Fibroblast of skin of left quadriceps (primary cell): ENCODE results near the gene AKAP13.

Experiments used
- DNase-seq, 2 experiments: peaks; one replicate each; pipeline ENCODE4 v3.0.0-alpha.2; 2013; ENCODE audit warnings: low read depth in 2 of 2

Gene AKAP13

DNA sequence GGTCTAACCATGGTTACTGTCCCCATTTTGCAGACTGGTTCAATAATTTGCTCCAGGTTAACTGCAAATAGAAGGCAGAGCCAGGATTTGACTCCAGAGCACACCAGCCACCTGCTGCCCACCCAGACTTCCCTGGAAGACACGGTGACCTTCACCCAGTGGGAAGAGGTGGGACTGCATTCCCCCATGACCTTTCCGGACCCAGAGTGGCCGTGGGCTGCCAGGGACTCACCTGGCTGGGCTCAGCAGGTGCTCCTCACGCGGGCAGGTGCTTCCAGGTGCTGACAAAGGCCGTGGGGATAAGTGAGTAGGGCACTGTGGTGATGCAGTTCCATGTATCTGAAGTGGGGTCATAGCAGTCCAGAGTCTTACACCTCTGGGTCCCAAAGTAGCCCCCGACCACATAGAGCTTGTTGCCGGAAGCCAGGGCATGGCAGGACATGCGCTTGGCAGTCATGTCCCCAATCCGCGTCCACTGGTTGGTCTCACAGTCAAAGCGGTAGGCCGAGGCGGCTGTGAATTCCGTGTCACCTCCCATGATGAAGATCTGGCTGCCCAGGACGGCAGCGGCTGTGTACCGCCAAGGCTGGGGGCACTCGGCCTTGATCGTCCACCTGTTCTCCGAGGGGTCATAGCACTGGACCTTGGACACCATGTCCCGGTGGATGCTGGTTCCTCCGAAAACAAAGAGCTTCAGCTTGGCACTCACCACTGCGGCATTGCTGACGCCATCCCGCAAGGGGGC, 387.6 kb downstream of the AKAP13 start:
- no peak for DNase-seq

DNA sequence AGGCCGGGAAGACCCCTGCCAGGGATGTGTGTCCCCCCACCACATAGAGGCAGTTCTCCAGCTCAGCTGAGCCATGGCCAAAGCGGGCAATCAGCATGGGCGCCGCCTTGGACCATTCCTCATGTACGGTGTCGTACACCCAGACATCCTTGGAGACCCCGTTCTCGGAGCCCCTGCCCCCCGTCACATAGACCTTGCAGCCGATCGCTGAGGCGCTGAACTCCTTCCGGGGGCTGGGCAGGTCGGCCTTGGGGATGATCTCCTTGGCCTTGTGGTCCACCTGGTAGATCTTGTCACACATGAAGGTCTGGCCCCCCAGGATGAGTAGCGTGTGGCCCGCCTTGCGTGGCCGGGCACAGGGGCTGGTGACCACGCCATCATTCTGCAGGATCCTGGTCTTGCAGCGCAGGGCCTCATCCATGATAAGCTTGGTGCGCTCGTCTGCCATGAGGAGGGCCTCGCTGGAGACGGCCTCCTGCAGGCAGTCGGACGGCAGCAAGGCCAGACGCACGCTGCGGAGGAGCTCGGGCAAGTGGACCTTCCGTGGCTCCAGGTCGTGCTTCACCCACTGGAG, 388.3 kb downstream of the AKAP13 start:
- no peak for DNase-seq

DNA sequence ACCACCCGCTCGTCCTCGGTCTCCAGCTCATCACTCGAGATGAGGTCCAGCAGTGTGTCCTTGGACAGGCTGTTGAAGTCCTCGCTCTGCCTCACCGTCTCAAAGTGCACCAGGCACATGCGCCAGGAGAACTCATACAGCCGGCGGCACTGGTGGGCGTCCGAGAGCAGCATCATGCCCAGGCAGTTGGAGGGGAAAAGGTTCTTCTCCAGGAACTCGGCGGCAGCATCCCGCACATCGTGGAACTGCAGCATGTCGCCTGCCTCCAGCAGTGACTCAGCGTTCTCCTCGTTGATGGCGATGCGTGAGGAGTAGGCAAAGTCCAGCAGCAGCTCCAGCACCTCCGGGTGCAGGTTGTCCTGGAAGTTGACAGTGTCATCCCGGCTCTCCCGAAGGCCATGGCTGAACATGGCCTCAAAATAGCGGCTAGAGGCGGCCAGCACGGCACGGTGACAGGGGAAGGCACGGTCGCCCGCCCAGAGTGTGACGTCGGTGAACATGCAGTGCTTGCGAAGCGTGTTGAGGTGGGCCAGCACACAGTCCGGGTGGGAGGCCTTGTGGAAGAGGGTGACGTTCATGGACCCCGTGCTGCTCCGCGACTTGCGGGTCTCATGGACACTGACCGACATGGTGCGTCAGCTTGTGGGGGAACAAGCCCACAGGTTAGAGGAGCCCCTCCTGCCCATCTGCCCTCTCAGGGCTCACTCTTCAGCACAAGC, 388.9 kb downstream of the AKAP13 start:
- DNase-seq, result no peak

DNA sequence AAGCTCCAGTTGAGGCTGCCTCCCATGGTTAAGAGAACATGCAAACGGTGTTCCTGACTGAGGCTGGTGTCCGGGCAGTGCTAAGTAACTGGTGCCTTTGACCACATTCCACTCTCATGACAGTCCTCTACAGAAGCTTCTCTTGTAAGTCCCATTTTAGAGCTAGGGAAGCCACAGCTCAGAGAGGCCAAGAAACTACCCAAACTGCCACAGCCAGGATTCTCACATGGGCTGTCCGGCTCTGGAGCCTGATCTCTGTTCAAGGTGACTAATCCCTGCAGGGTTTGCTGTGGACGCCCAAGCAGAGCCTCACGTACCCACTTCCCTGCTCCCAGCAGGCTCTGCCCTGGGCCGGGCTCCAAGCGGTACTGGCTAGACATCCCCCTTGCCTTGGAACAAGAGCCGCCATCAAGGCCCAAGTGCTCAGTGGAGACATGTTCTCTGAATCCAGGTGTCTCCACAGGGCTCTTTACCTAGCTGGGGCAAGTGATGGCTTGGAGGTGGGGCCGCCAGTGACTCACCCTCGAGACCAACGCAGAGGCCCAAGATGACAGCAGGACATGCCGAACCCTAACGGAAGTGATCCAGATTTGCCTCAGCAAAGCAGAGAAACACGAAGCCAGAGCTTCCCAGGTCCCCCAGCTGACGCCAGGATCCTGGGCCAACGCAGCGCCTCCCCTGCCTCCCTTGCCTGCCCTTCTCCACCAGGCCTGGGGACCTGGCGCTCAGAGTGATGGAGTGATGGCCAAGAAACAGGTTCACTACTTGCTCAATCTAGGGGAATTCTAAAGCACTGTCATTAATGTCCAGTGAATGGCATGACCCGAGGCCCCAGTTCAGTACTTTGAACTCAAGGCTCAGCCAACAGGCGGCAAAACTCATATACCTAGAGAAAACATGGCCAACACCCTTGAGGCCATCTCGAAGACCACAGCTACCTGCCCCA, 390.0 kb downstream of the AKAP13 start:
- no peak for DNase-seq

DNA sequence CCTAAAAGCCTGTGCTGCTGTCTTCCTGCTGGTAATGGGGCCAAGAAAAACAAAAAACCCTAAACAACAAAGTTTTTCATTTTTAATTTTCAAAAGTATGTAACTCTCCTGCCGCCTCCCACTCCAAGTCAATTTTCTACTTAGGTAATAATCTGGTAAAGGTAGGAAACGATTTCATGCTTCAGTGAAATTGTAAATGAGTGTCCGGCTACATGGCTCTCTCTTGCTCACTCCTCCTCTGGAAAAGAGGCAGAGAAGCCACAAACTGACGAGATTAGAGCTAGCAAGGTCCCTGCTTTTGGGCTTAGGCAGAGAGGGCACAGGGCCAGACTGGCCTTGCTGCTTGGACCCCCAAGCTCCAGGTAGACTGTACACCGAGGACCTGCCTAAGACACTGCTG, 390.9 kb downstream of the AKAP13 start:
- no peak for DNase-seq

DNA sequence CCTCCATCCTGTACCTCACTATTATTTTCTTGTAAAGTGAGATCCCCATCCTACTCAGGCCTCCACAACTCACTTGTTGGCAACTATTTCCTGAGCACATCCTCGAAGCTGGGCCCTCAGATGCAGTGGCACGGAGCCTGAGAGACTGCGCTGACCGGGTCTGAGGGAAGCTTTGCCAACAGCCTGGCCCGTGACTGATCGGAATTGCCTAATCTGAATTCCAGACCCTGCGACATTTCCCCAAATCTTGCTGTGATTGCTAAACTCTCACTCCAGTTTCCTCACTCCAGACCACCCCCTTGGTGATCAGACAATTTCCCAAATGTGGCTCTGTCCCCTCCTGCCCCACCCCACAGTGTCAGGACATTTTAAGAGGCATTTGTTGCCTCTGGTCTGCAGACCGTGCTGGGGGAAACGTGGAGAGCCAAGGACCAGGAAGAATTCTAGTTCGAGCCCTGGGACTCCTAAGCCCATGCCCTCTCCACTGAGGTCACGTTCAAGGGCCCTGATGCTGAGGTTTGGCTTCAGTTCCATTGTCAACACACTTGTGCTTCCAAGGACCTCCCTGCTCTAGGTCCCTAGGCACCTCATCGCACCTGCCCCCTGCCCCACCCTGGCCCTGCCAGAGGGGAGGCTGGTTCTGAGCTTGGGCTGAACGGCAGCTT, 391.5 kb downstream of the AKAP13 start:
- no peak for DNase-seq

DNA sequence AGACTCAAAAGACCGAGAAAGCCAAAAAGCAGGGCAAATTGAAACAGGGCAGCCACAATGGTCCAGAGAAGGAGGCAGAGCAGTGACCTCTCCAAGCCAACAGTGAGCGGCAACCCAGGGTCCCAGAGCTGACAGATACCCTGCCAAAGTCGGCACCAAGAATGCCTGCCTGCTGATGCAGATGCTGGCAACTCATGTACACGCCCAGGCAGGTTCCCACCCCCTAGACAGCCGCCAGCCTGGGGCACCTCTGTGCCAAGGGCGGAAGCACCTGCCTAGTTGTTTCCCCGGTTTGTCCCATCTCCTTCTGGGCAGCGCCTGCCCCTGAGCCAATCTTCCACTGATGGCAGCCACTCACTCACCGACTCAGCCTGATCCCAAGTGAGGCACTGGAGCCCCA, 392.3 kb downstream of the AKAP13 start:
- no peak for DNase-seq

DNA sequence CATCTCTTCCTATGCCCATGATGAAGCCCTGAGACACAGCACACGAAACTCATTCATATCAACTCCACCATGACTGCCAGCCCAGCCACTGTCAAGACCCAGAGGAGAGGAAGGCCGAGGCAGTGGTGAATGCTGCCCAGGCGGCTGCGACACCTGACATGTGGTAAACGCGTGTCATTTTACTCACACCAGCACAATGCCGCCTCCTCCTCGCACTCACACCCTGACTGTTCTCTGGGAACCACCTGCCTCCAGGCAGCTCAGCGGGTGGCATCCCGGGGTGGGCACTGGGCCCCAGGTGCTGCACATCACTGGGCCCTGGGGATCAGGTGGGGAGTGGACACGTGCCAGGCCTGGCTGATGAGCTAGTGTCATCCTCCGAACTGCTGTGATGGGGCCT, 392.8 kb downstream of the AKAP13 start:
- DNase-seq, result no peak

DNA sequence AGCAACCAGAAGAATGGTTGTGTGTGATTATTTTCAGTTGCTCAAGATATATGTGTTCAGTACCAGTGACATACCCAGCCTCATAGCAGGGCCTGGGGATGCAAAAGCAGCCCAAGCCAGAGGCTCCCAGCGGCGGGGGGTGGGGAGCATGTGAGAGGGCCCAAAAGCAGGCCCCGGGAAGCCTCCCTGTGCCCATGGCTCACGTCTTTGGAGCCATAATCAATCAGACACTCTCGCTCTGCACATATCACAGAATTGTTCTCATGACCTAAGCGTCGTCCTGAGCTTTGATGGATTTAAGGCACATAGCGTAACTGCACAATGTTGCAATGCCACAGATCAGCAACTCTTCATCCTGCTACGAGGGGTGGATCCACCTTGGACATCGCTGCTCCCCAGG, 393.6 kb downstream of the AKAP13 start:
- no peak for DNase-seq

DNA sequence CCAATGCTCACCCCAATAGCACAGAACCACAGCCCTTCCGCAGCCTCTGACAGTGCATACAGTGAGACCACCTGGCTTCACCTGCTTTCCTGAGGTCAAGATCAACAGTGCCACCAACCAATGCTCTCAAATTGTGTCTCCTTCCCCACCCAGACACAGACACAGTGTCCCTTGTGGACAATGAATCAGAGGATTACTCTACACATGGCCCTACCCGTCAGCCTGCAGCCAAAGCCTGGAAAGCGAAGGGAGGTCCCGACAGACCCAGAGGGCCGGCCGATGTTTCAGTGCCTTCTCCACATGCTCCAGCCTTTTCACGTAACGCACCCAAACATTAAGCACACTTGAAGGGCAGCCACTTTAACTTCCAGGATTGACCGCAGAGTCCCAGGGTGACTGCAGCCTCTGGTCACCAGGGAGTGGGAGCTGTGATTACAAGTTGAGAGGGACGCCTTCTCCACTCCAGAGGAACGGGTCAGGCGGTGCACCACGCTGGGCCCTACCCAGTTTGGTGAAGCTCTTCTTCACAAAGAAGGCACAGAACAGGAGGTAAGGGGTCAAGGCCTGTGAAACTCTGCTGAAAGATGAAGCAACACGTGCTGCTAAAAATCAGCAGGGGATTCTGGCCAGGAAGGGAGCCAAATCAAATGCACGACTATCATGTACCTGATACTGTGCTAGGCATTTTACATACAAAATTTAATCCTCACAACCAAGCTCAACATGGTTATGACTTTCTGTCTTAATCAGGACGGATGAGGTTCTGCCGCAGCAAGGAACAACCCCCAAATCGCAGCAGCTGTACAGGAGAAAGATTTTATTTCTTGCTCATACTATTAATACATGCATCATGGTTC, 397.1 kb downstream of the AKAP13 start:
- no peak for DNase-seq

DNA sequence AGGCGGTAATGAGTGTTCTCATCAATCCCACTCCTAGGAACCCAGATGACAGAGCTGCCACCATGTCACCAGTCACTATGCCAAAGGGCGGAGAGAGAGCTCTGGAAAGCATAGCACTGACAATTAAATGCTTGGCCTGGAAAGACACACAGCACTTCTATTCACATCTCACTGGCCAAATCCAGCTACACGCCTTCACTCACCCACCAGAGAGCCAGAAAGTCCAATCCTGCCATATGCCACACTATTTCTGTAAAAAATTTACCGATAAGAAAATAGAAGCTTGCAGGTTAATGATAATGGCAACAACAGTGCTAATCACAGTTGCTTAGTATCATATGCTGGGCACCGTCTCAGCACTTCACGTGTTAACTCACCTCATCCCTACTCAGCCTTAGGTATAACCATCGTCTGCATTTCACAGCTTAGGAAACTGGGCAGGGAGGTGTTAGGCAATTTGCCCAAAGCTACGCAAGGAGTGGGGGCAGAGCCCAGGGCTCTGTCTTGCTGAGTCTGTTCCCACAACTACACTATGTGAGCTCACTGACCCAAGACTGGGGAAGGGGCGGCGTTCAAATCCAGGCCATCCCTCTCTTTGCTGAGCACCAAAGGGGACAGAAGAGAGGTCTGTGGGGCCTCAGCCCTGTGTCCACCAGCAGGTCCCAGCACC, 397.8 kb downstream of the AKAP13 start:
- DNase-seq, result no peak

DNA sequence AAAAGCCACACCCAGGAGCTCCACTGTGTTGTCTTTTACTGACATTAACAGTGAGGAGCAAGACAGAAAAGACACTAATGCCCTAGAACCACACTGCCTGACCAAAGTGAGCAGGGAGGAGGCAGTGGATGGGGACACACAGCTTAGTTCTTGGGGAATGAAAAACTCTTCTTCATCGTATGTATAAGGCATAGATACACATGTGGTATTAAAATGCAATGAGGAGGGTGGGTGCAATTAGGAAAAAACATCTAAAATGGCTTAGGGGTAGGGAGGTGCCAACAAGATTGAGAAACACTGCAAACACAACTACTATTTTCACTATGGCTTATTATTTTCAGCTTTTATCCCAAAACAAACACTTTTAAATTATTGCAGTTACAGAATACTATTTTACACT, 398.8 kb downstream of the AKAP13 start:
- no peak for DNase-seq

DNA sequence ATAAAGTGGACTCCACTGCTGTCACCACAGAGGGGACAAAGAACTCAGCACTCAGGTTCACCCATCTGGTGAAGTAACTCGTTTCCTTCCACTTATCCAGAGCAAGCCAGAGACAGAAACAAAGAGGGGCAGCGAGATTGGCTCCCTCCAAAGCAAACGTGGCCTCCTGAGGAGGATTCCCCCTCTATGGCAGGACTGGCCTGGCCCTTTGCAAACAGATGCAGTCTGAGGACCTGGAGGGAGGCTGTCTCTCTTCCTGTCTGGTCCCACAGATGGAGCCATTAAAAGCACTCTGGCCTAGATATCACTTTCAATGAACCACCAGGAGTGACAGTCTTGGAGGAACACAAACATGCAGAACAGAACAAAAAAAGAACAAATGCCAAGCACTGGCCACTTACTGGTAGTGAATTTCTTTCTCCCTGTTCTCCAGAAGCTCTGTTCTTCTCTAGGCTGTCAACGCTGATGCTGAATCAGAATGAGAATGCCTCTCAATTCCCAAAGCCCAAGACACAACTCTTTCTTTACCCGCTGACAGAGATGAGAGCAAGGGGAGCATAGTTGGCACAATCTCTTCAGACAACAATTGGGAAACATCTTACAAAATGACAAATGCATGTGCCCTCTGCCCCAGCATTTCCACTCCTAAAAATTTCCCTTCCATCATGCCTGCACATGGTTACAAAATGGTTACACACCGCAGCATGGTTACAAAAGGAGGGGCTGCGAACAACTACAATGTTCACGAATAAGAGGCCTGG, 400.0 kb downstream of the AKAP13 start:
- DNase-seq, result no peak

DNA sequence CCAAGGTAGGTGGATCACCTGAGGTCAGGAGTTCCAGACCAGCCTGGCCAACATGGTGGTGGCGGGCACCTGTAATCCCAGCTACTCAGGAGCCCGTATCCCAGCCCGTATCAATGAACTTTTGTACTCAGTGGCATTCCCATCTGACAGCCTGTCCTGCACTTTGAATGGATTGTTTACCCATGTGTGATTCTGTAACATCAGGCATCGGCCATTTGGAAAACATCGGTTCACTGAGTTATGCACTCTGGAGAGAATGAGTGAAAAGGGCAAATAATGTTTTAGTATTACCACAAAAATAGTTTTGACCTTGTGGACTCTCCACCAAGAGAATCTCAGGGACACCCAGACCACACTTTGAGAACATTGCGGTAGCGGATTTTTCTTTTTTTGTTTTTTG, 400.7 kb downstream of the AKAP13 start:
- no peak for DNase-seq

DNA sequence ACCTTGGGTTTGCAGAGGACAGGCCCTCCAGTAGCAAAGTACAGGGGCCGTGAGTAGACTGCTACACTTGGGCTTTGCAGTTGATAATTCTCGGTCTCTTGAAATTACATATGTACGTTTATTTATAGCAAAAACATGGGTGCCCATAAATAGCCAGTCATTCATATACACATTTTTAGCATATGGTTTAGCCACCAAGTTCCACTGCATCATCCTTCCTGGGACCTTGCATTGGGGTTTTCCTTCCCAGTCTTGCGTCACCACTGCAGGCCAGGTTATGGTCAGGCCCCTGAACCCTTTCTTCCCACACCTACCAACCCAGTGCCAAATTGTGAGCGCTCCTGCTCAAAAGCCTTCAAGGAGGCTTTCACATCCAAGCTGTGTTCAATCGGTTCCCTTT, 401.7 kb downstream of the AKAP13 start:
- DNase-seq, result no peak

DNA sequence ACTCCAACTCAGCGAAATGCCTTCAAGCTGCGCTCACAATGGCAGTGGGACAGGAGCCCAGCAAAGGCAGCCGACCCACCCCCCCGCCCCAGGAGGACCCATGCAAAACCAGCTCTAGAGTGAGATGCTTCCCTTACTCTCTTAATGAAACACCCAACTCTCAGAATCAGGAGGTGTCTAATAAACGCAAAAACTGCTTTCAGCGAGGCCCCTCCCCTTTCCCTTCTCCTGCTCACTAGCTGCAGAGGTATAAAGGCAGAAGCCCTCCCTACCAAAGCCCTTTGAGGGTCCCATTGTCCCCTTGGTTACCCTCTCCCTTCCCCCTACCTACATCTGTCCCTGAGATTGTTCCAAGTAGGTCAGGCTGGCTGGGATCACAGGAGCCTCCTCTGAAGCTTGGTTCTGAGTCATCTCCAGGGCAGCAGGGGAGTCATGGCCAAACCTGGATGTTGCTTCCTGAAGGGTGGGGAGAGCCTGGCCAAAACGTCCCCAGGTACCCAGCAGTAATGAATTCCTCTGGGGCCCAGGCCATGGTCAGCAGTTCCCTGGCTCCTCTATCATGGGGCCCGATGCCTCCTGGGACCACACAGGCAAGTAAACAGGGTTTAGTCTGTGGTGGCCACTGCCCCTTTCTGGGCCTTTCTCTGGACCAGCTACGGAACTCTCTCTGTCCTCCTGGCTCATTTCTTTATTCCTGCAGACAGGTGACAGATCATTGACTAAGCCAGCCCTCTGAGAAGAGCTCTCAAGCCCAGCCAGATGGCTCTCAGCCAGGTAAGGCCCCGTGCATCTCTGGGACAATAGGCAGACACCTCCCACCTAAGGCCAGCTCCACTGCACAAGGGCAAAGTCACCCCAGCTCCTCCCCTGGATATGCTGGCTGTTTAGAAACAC, 405.7 kb downstream of the AKAP13 start:
- DNase-seq, result no peak

DNA sequence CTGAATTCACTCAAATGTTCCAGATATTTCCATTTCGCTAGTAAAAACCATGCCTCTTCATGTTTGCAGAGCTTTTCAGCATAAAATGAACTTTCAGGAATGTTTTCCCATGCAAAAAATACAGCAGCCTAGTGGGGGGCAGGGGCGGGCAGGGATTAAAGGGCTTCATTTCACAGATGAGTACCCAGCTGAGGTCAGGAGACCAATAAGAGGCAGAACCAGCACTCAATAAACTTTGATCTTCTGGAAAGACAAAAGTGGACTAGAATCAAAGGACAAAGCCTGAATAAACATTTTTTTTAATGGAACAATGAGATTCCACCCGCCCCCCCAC, 406.3 kb downstream of the AKAP13 start:
- DNase-seq, result no peak

DNA sequence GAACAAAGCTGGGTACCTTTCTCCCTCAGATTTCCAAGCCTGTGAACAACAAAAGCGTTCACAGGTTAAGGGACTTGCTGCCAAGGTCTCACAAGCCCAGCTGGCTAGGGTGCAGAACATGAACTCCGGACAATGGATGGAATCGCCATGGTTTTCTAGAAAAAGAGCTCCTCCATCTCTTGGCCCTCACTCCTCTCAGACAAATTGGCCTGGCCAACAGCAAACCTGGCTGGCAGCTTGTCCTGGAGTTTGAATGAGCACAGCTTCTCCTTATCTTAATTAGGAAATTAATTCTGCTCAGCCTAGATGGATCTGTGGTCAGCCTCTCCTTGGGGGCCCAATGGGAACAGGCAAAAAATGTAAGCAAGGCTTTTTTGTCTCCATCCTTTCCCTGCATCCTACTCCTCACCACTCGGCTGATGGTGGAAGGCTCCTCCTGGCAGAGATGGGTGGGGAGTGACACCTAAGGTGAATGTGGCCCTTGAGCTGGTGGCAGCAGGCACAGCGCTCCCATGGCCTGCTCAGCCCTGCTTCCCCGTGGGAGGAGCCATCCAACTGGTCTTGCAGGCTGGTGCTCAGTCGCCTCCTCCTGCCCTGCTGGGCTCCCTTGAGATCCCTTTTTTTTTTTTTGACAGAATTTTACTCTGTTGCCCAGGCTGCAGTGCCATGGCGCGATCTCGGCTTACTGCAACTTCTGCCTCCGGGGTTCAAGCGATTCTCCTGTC, 408.5 kb downstream of the AKAP13 start:
- DNase-seq, result no peak
